NCI-H2107 (cell line): Measurements from ENCODE around the gene KLC1.

ENCODE experiments used
- DNase-seq: peaks from one replicate; lab custom pipeline; 2025; lab: John Stamatoyannopoulos, UW

The KLC1 gene

GRCh38 chr14:103721334-103722120, 92.5 kb downstream of the KLC1 start:
- DNase-seq: no peak

- no peak for DNase-seq
Measured at GRCh38 chr14:103723748-103724081, 94.7 kb downstream of the KLC1 start.

GRCh38 chr14:103724116-103724515, 95.1 kb downstream of the KLC1 start:
- DNase-seq: no peak

- DNase-seq: no peak
Measured at GRCh38 chr14:103725001-103725682, 96.1 kb downstream of the KLC1 start.

- no peak for DNase-seq
Measured at GRCh38 chr14:103725739-103726395, 96.9 kb downstream of the KLC1 start.

- DNase-seq: no peak
Measured at GRCh38 chr14:103726474-103726873, 97.5 kb downstream of the KLC1 start.

- no peak for DNase-seq
Measured at GRCh38 chr14:103727313-103727980, 98.4 kb downstream of the KLC1 start.

GRCh38 chr14:103728141-103728540, 99.1 kb downstream of the KLC1 start:
- DNase-seq: no peak

- DNase-seq: peak; percentile 56
Measured at GRCh38 chr14:103728721-103729120, 99.7 kb downstream of the KLC1 start.

GRCh38 chr14:103729496-103730448, 100.8 kb downstream of the KLC1 start:
- no peak for DNase-seq

GRCh38 chr14:103730490-103731035, 101.6 kb downstream of the KLC1 start:
- no peak for DNase-seq

- DNase-seq: no peak
Measured at GRCh38 chr14:103731481-103731880, 102.5 kb downstream of the KLC1 start.

GRCh38 chr14:103731916-103732867, 103.2 kb downstream of the KLC1 start:
- DNase-seq: no peak

GRCh38 chr14:103732868-103733620, 104.0 kb downstream of the KLC1 start:
- no peak for DNase-seq

- no peak for DNase-seq
Measured at GRCh38 chr14:103733651-103734050, 104.6 kb downstream of the KLC1 start.

GRCh38 chr14:103734081-103734888, 105.3 kb downstream of the KLC1 start:
- DNase-seq: no peak

GRCh38 chr14:103735022-103735421, 106.0 kb downstream of the KLC1 start:
- DNase-seq: no peak

GRCh38 chr14:103735439-103735814, 106.4 kb downstream of the KLC1 start:
- DNase-seq: no peak
